IPS-18c (cell line): ENCODE results near the gene NPFFR1.

Experiments used
- H3K4me3 ChIP-seq: 2 replicates; pipeline ENCODE4 v1.7.0; 2013; ENCODE audit warnings: low read depth, mild to moderate bottlenecking, low read length, moderate library complexity; ENCODE audit not compliant: insufficient read depth
- H3K9me3 ChIP-seq: one replicate; pipeline ENCODE4 v1.6.1; 2013; ENCODE audit warnings: mild to moderate bottlenecking, low read length, moderate library complexity; ENCODE audit not compliant: control insufficient read depth, insufficient read depth

NPFFR1 gene, protein sequence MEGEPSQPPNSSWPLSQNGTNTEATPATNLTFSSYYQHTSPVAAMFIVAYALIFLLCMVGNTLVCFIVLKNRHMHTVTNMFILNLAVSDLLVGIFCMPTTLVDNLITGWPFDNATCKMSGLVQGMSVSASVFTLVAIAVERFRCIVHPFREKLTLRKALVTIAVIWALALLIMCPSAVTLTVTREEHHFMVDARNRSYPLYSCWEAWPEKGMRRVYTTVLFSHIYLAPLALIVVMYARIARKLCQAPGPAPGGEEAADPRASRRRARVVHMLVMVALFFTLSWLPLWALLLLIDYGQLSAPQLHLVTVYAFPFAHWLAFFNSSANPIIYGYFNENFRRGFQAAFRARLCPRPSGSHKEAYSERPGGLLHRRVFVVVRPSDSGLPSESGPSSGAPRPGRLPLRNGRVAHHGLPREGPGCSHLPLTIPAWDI

DNA sequence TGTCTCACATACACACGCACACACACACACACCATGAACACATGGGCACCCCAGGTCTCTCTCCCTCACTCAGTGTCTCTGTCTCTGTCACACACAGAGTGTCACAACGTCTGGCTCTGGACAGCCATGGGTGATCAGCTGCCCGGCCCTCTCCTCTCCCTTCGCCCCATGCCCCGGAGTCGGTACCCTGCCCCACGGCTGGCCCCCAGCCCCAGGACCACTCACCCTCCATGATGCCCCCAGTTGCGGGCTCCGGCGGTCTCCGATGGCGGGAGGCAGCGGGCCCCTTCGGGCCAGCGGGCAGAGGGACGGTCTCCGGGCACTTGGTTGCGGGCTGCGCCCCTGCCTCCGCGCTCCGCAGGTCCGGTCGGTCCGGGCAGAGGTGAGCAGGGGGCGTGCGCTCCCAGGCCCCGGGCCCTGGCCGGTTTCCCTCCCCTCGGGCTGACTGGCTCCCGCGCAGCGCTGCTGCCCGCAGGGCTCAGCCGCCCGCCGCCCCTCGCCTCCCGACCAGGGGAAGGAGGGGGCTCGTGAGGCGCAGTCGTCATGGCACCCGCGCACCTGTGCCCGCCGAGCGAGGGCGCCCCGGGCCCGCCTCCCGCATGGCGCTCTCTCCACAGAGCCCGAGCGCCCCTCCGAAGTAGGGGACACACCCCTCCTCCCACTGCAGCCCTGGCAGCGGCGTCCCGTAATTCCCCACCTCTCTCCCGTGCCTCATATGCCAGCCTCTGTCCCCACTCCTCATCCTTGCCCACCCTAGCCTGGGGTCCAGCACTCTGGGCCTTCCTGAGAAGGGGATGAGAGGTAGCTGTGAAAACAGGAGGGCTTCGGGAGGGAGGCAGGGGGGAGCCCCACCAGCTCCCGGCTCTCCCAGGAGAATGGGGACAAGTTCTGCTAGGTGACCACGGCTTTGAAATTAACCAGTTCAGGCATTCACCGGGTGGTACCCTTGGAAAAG, at the start of gene NPFFR1:
Gene NPFFR1, minus strand, starts transcription at position 560 of the 955 bp plus-strand sequence. Its CDS starts 328 bp downstream, at position 232.
- peak within 1 kb of the TSS; percentile 59 for H3K4me3 ChIP-seq

DNA sequence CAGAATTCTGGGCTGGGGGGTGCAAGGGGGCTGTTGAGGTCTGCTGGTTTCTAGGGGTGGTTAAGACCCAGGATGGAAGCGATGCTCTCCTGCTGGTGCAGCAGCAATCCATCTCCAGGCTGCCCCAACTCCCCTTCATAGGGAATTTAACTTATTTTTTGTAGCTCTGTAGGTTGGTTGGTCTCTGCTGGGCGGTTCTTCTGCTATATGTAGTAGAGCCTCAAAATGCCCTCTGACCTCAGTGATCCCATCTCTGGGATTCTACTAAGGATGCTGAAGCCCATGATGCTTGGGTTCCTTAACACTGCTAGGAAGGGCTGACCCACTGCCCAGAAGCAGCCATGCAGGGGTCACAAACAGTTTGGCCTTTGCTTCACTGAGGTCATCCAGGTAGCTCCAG, 49.5 kb upstream of the NPFFR1 start:
- Histone ChIP-seq H3K9me3 (peaks cover 2% of the 10 kb centered on the region), H3K4me3 (no peak overlapping the region)

More for the DNA sequence above, at the start of gene NPFFR1:
- H3K9me3 ChIP-seq = no peaks in the 10 kb centered on the region

DNA sequence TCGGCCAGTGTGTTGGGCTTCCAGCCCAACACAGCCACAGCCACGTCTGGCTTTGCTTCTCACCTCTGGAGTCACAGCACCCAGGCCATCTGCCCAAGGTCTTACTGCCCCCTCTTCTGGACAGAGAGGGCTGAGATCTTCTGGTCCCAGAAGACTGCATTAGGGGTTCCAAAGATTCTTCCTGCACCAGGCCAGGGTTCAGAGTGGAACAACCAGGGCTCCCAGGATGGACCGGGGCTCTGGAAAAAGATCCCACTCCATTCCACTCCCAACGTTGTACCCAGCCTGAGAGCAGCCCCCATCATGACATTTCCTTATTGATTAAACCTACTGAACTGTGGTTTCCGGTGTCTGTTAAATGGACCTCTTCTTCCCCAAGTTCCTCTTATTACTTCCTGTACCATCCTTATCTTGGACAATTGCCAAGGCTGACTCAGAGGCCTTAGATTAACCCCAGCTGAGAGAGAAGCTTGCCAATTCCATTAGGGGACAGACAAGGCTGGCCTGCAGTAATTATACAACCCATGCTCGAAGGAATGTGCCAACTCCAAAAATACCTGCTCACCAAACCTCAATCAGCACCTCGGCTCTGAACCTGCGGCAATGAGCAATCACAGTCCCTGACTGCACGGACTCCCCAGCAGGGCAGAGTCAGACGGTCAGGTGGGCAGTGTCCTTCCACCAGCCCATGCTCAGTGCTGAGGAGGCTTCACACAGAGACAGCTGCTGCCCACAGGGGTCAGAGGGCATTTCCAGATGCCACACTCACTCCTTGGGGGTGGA, 47.9 kb upstream of the NPFFR1 start:
- peaks cover 2% of the 10 kb centered on the region for H3K9me3 ChIP-seq
- no peak overlapping the region for H3K4me3 ChIP-seq

DNA sequence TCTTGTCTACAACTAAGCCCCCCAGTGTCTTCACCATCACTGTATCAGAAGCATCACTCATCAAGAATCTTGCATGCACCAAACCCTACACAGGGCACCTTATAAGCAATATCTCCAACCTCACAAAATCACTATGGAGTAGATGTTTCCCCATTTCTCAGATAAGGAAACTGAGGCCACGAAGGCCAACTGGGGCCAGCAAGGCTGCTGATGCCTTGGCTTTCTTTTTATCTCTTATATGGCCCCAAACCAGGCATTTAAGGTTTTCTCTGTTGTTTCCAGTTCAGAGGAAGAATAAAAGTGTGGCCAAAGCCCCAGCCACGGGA, 47.3 kb upstream of the NPFFR1 start:
- H3K9me3 ChIP-seq = peaks cover 2% of the 10 kb centered on the region
- H3K4me3 ChIP-seq = no peak overlapping the region

DNA sequence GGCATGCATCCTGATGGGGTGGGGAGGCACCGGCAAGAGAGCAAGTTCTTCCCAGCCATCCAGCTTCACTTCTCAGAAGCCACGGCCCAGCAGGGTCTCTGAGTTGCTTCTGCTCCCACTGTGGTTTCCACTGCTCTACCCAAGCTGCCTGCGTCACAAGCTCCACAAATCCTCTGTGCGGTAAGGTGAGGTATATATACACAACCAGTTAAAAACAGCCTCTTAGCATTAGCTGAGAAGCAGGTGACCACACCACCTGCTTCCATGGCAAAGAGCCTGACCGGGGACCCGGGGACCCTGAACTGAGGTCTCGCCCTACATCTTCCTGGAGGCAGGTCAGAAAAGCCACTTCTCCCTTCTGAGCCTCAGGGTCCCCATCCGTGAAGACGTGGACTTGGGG, 46.9 kb upstream of the NPFFR1 start:
- no peak overlapping the region for H3K4me3 ChIP-seq
- H3K9me3 ChIP-seq = peaks cover 2% of the 10 kb centered on the region

DNA sequence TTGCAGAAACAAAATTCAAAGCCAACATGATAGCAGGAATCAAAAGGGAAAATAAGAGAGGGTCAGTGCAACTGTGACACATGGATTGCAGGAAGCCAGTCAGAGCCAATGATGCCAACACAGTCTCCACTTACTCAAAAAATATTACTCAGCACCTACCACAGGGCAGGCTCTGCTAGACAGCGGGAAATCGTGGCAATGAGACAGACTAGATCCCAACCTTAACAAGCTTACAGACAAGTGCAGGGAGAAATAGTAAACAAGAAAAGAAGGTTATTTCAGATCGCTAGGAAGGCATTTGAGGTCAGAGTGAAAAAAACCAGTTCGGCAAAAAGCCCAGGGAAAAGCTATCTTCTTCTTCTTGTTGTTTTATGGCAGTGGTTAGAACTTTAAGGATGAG, 45.2 kb upstream of the NPFFR1 start:
- no peak overlapping the region for H3K4me3 ChIP-seq

DNA sequence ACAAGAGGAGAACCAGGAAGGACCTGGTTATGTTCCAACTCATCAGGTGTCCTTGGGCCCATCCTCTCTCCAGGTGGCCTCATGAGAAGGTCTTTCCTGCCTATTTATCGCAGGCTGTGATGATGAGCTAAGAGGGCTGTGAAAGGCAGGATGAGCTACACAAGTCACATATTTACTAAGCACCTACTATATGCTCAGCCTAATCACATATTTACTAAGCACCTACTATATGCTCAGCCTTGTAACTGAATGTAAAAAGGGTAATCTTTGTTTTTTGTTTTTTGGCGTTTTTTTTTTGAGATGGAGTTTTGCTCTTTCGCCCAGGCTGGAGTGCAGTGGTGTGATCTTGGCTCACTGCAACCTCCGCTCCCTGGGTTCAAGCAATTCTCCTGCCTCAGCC, 44.2 kb upstream of the NPFFR1 start:
- H3K4me3 ChIP-seq = no peak overlapping the region
- no peaks in the 10 kb centered on the region for H3K9me3 ChIP-seq

More for the DNA sequence above, 45.2 kb upstream of the NPFFR1 start:
- H3K9me3 ChIP-seq = peaks cover 2% of the 10 kb centered on the region

DNA sequence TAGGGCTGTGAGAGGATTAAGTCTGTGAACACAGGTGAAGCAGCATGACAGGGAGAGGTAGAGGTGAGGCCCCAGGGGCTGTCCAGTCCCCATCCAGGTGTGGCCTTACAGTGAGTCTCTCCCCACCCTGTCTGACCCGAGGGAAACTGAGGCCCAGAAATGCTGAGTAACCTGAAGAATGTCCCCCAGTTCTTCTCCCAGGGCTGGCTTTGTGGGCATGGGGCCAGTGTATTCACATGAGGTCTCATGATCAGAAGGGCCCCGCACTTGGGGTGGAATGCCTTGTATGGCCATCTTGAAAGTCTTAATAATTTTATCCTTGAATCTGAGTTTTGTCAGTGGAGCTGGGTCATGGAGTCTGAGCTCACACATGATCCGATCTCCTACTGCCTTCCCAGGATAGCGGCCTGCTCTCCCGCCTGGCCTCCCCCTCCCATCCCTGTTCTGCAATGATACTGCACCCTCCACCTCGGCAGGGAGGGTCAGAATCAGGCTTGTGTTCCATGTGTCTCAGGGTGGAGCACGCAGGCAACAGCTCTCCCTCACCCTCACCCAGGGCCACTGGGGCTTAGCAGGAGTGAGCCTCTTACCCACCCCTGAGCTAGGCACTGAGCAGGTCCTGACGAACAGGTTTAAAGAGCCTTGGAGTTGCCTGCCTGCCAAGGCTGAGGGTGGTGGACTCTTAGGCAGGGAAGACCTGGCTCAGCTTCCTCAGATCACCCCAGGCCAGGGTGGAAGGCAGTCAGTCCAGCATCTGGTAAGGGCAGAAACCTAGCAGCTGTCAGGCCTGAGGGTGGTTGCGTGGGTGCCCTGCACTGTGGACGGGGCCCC, 41.4 kb upstream of the NPFFR1 start:
- H3K9me3 ChIP-seq = no peaks in the 10 kb centered on the region
- H3K4me3 ChIP-seq = no peak overlapping the region

DNA sequence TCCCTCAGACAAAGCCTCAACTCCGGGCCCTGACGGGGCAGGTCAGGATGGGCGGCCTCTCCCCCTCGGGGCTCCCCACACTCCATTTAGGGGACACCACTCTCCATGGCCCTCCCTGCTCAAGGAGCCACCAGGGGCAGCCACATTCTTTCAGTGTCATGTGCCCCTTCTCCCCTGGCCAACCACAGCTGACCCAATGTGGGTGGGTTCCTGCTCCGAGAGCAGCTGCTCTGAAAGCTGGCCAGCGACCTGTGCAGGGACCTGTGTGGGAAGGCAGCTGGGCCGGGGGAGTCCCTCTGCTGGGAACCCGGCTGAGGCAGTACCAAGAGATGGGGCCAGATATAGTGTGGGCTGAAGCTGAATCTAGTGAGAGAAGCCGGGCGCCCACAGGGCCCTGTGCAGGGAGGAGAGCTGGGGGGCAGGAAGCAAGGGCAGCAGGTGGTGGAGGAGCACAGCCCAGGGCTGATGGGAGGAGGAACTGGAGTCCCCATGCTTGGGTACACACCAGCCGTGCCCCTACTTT, 40.6 kb upstream of the NPFFR1 start:
- Histone ChIP-seq H3K4me3 (no peak overlapping the region), H3K9me3 (no peaks in the 10 kb centered on the region)

DNA sequence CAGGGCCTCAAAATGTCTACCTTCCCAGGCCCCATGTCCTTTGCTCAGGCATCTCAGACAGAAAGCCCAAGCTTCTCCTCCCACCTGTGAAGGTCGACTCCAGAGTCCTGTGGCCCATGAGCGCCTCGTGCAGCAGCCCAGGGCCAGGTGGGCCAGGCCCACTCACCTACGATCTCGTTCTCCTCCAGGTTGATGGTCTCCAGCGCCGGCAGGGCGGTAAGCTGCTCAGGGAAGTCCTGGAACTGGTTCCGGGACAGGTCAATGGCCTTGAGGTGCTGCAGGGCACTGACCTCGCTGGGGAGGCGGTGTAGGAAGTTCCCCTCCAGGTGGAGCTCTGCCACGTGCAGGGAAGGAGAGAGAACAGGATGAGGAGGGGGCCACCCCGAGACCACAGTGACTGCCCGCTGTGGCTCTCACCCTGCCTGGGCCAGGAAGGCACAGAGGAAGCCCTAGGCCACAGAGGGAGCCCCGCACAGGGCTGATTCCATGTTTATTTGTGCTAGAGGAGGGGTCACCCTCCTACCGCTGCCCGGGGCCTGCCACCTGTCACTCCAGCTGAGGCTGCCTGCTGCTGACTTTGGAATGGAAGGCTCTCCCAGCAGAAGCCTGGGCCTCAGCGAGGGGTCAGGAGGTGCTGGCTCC, 40.0 kb upstream of the NPFFR1 start:
- Histone ChIP-seq H3K9me3 (no peaks in the 10 kb centered on the region), H3K4me3 (no peak overlapping the region)

DNA sequence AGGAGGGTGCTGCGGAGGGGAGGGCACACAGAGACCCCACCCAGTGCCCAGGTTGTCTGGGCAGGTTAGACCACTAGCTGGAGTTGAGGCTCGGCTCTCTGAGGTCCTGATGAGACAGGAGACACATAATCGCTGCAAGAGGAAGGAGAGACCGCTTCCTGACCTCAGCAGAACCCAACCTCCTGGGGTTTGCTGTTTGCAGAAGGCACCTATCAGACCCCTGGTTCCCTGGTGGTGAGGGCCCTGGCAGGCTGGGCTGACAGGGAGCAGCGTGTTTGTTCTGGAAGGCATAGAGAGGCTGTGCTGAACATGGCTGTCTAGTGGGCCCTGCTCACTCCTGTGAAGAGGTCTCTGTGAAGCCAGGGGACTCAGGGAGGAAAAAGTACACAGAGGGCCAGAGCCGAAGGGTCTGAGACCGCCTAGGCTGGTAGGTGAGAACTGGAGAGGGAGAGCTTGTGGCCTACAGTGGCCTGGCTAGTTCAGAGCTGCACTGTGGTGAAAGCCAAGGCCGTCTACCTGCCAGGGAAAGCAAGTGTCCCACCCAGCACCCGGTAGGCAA, 39.4 kb upstream of the NPFFR1 start:
- no peak overlapping the region for H3K4me3 ChIP-seq
- H3K9me3 ChIP-seq = no peaks in the 10 kb centered on the region

DNA sequence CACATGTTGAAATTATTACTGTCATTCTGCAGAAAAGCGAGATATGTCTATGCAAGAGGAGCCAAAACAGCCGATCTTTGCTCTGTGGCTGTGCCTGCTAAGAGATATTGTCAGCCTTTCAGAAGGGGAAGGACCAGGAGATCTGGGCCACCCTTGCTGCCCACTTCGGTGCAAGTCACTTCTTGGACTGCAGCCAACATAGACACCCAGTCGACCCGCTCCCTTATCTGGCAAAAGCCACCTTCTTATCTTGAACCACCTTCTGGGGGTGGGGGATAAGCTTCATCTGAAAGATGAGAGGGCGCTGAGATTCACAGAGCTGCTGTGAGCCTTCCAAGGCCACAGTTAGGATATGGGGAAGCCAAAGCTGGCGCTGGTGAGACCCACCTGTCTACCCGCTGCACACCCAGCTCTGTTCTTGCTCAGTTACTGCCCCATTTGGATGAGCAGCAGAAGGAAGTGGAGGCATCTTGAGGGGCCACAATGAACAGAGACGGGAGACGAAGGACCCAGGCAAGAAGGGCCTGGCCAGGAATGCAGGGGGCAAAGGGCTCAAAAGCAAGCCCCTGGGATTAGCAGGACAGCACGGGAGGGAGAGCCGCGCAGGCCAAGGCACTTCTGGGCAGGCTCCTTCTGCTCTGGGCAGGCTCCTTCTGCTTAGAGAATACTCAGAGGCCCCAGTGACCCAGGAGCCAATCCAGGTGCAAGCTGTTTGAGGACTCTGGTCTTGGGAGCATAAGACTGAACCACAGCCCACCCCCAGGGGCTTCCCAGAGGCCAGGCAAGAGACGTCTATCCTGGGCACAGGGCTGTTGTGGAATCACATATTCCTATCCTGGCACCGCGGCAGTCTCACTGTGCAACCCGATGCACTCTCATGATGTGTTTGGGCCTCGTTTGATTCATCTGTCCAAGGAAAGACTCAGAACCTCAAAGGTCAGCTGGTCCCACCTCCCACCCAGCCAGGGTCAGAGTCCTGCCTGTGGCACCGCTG, 38.4 kb upstream of the NPFFR1 start:
- no peak overlapping the region for H3K4me3 ChIP-seq
- no peaks in the 10 kb centered on the region for H3K9me3 ChIP-seq

DNA sequence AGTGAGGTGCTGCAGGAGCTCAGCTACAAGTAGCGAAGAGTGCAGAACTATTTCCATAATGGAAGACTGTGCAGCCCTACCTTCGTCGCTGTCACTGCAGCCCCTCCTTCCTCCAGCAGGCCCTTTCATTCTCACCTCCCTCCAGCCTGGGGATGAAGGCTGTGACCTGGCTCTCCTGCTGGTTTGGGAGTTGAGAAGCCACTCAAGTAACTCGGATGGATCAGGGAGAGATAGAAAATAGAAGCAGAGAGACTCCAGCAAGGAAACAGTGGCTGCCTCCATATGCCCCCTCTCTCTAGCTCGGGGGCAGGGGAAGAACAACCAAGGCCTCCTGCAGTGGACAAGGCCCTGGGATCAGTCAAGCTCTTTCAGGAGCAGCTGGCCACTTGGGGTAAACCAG, 37.4 kb upstream of the NPFFR1 start:
- Histone ChIP-seq H3K4me3 (no peak overlapping the region), H3K9me3 (no peaks in the 10 kb centered on the region)

DNA sequence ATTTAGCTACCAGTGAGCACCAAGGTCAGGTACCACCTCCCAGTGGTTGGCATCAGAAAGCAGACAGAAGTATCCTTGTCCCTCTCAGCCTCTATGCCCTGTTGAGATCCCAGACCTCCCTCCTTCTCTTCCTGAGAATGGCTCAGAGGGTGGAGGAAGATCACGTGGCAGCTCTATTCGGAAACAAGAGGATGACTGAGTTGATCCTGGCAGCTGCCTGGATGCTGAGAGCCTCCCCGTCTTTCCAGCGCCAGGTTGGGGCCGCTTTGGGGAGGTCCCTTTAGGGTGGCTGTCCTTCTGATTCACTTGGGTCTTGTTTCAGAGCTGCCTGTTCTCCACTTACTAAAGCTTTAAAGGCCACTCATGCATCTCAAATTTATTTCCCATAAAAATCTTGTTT, 36.9 kb upstream of the NPFFR1 start:
- no peaks in the 10 kb centered on the region for H3K9me3 ChIP-seq
- no peak overlapping the region for H3K4me3 ChIP-seq

DNA sequence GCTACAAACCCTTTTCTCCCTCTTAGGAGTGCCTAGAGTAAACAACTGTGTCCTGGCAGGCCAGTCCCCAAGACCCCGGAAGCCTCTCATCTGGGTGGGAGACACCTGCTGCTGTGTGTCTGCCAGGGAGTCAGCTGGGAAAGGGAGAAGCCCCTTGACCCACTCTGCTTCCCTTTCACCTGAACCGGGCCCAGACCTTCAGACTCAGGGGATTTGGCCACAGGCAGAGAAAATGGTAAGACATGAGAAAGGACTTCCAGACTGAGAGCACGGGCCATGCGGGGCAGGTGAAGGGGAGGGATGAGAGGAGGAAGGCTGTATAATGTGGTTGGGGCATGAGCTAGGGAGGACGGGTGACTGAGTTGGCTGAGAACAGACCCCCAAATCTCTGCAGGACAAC, 36.0 kb upstream of the NPFFR1 start:
- no peaks in the 10 kb centered on the region for H3K9me3 ChIP-seq
- no peak overlapping the region for H3K4me3 ChIP-seq
